SW480 (cell line): ENCODE measurements around the gene SLC39A7.

Experiments used
- DNase-seq: peaks from one replicate; pipeline ENCODE4 v3.0.0-alpha.2; 2016; ENCODE audit warnings: low spot score

SLC39A7 gene

DNA sequence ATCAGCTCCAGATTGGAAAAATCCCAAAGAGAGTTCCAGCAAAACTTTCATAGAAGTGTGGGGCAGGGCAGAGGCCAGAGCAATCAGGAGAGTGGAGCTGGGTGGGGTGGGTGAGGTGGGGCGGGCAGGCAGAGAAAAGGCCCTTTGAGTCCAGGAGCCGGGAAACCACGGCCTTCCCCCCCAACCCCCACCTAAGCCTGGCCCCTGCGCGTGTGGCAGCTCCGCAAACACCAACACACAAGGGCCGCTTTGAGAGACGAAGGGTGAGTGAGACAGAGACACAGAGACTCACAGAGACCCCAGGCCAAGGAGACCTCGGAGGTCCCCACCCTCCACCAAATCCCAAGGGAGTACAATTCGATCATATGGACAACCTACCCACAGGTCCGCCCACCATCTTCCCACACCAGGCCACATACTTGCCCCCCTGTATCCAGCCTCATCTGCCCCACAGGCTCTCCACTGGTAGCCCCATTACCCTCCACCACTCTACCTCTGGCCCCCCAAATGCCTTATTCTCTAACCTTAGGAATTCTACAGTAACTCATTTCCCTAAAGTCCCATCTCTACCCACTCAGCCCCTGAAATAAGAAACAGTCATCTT is 10.1 kb upstream of the SLC39A7 start:
- no peak for DNase-seq

DNA sequence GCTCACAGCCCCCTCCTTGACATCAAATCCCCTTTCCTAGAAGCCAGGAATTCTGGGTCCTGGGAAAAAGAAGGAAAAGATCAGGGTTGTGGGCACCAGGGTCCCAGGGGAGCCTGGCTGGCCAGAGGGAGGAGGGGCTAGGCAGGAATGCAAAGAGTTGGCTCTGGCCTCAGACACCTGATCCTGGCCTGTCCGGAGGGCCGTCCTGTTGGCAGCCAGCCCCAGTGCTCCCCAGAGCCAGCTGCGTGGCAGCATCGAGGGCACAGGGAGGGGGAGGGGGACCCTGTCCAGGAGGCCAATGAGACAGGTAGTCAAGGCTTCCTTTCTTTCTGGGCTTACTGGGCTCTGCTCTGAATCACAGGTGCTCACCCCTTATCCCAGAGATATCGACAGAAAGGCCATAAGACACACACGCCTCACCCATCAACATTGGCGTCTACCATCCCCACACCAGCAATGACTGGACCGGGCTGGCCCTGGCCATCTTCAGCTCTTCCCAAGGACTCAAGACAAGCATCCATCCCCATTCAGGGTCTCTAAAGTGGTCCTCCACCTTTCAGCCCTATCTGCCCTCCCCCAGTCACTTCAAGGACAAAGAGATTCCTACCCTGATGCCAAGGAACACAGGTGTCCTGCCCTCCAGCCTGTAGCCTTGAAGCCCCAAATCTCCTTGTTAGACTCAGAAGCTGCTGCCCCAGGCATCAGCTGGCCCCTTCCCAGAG is 9.1 kb upstream of the SLC39A7 start:
- DNase-seq = no peak

DNA sequence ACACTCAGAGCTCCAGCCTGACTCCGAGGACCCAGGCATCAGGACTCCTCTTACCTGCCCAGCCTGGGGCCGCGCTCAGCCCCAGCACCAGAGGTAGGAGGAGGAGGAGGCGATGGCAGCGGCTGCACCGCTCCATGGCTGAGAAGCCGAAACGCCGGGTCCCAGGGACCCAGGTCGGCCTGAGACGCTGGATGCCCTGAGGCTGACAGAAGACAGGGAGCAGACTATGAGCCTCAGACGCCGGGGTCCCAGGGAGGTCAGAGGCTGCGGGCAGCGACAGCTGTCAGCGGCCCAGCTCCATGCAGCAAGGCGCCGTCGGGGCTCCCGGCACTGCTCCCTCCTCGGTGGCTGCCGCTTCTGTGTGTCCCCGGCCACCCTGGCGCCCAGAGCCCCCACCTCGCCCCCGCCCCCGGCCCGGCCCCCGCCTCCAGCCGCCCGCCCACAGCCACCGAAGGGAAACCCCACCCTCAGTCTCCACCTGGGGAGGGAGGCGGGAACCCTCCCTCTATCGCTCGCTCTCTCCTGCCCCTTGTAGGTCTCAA is 8.5 kb upstream of the SLC39A7 start, which contains the start of gene COL11A2:
Gene COL11A2, minus strand, starts transcription at position 363 of the 542 bp plus-strand sequence. Its CDS starts 227 bp downstream, at position 136.
- no peak for DNase-seq

- DNase-seq = no peak
Observed at GRCh38 chr6:33192671-33193602, 7.7 kb upstream of the SLC39A7 start.

DNA sequence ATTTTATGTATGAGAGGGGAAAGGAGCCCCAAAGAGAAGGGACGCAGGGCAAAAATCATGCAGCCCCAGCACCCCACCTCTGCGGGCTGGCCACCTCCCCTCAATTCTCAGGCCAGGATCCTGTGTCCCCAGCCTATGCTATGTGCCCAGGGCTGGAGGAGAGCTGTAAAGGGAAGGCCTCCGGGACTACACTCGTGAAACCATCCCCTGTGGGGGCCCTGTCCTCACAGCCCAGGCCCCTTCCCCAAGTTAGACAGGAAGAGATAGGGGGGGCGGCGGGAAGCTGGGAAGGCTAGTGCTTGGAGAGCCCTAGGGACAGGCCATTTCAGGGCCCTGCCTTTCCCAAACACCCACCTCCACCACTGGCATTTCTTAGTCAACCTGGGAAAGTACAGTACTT is 7.0 kb upstream of the SLC39A7 start:
- no peak for DNase-seq

GRCh38 chr6:33194431-33194979 is 6.2 kb upstream of the SLC39A7 start:
- DNase-seq = no peak

- no peak for DNase-seq
Observed at GRCh38 chr6:33195304-33196165, 5.1 kb upstream of the SLC39A7 start.

DNA sequence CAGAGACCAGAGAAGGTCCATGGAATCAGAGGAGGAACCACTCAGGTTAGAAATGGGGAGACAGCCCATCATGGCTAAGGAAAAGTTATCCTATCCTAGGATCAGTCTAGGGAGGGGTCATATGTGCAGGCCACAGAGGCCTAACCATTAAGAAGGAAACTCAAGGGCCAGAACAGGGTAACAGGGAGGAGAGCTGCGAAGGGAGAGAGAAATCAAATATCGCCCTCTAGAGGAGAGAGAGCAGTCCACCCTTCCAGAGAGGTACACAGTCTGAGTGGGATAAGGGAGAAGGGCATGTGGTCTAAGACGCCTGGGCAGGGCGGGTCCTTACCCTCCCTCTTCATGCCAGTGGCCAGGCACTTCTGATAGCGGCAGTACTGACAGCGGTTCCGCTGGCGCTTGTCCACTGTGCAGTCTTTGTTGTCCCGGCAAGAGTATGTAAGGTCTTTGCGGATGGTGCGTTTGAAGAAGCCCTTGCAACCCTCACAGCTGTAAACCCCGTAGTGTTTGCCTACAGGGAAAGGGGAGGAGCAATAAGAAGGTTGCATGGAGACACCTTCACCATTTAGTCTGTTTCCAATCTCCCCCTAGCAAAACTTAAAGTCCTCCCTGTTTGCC is 3.1 kb upstream of the SLC39A7 start:
- peak; percentile 70 for DNase-seq

- DNase-seq = no peak
Observed at GRCh38 chr6:33198159-33198852, 2.4 kb upstream of the SLC39A7 start.

DNA sequence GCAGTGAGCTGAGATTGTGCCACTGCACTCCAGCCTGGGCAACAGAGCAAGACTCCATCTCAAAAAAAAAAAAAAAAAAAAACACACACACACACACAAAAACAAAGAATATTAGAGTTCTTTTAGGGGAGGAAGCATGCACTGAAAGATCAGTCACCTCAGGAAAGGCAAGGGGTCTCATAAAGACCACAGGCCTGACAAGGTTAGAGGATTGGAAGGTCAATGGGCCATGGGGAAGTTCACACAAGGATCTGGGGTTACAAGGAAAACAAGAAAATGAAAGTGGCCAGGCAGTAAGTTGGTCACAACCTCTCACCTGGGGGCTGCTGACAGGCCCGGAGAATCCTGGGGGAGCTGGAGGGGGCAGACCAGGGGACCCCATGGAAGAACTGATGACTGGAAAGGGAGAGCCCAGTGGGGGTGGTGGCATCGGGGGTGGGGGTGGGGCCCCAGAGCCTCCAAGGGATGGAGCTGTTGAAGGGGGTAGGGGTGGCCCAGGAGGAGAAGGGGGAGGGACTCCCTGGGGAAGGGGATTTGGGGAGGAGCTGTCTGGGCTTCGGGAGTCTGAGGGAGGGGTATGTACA is 1.7 kb upstream of the SLC39A7 start:
- DNase-seq = no peak

- peak; percentile 75 for DNase-seq
Observed at GRCh38 chr6:33199687-33200218, 914 bp upstream of the SLC39A7 start.

DNA sequence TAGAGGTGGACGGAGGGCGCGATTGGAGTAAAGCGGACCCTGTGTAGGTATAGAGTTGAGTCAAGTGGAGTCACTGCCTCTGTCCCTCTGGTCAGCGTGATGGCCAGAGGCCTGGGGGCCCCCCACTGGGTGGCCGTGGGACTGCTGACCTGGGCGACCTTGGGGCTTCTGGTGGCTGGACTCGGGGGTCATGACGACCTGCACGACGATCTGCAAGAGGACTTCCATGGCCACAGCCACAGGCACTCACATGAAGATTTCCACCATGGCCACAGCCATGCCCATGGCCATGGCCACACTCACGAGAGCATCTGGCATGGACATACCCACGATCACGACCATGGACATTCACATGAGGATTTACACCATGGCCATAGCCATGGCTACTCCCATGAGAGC is 479 bp downstream of the SLC39A7 start:
- no peak for DNase-seq

- no peak for DNase-seq
Observed at GRCh38 chr6:33201935-33202334, 1.3 kb downstream of the SLC39A7 start.

DNA sequence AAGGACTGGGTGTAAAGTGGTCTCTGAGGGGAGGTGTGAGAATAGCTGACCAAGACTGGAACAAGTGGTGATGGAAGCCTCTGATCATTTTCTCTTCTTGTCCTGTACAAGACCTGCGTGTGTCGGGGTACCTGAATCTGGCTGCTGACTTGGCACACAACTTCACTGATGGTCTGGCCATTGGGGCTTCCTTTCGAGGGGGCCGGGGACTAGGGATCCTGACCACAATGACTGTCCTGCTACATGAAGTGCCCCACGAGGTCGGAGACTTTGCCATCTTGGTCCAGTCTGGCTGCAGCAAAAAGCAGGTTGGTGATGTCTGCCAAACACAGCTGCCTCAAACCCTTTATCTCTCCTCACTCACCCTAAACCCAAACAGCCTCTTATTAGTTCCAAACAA is 2.1 kb downstream of the SLC39A7 start:
- no peak for DNase-seq

DNA sequence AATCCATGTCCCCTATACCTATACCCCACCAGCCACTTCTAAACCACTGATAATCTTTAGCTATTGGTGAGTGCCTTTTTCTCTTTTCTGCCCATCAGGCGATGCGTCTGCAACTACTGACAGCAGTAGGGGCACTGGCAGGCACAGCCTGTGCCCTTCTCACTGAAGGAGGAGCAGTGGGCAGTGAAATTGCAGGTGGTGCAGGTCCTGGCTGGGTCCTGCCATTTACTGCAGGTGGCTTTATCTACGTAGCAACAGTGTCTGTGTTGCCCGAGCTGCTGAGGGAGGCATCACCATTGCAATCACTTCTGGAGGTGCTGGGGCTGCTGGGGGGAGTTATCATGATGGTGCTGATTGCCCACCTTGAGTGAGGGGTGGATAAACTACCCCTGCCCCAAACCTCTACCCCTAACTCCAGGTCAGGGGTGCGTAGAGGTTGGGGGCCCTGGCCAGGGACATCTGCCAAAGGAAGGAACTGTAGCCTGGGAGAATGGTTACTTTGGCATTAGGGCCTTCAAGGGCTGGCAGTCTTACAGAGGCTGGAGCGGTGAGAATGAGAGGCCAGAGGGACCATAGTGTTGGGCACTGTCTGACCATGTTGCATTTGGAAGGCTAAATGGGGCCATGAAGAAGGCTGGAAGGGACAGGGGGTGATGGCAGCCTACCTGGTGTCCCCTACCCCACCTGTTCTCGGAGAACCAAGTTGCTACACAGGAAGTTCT is 2.9 kb downstream of the SLC39A7 start:
- no peak for DNase-seq

DNA sequence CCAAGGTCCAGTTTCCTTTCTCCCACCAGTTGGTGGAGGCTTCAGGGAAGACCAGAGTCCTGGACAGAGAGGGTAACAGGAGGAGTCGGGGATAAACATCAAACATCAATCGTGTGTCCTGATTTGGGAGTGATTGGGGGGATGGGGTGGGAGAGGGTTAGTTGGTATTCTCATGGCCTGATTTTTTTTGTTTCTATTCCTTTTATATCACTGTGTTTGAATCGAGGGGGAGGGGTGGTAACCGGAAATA is 3.4 kb downstream of the SLC39A7 start:
- no peak for DNase-seq

DNA sequence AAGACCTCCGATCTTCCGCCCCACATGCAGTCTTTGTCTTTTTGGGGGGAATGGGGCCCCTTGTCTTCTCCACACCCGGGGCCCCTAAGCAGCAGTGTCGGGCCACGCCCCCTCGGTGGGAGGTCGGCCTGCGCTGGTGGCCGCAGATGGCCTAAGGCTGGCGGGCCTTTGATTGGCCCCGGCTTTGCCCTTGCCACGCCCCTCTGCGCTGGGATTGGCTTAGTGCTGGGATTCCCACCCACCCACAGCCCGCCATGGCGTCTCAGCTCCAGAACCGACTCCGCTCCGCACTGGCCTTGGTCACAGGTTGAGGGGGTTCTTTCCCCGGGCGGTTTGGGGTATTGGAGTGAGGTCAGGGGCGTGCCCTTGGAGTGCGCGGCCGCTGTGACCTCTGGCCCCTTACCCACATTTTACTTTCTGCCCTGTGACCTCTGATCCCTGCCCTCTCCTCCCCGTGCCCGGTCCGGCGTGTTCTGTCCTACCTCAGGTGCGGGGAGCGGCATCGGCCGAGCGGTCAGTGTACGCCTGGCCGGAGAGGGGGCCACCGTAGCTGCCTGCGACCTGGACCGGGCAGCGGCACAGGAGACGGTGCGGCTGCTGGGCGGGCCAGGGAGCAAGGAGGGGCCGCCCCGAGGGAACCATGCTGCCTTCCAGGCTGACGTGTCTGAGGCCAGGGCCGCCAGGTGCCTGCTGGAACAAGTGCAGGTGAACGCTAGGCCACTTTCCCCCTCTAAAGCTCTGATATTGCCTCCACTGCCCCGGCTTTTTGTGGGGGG is 3.9 kb downstream of the SLC39A7 start, which contains the start of gene HSD17B8:
Gene HSD17B8, plus strand, starts transcription at position 241 of the 776 bp plus-strand sequence. Its CDS starts 14 bp downstream, at position 255.
- DNase-seq = peak; percentile 81
